Endodermal cell (in vitro differentiated cells): ENCODE results near the gene MOCOS. TPM values are rescaled to one million over a fixed set of nuclear protein-coding genes. Genes with fewer than 3 reads are reported as not detected.
A peak's percentile ranks its signal among the peaks of the same experiment; 100 is the strongest.

ENCODE experiments used
- DNase-seq: peaks from one replicate; pipeline ENCODE4 v3.0.0-alpha.2; 2017
- H3K27ac ChIP-seq: 2 replicates; pipeline ENCODE4 v1.5.1; 2013; ENCODE audit warnings: mild to moderate bottlenecking, low read depth, low read length, moderate library complexity
- H3K27me3 ChIP-seq: 2 replicates; pipeline ENCODE4 v1.6.1; 2013; ENCODE audit warnings: mild to moderate bottlenecking, low read length, moderate library complexity; ENCODE audit not compliant: insufficient read depth, control insufficient read depth, poor library complexity, severe bottlenecking
- H3K36me3 ChIP-seq: 2 replicates; pipeline ENCODE4 v1.7.0; 2013; ENCODE audit warnings: mild to moderate bottlenecking, low read length, moderate library complexity; ENCODE audit not compliant: control insufficient read depth, insufficient read depth
- H3K4me1 ChIP-seq: one replicate; pipeline ENCODE4 v1.7.0; 2013; ENCODE audit warnings: low read length; ENCODE audit not compliant: control insufficient read depth, insufficient read depth
- H3K4me3 ChIP-seq: 2 replicates; pipeline ENCODE4 v1.5.1; 2013; ENCODE audit warnings: mild to moderate bottlenecking, low read length, moderate library complexity
- H3K9ac ChIP-seq: 2 replicates; pipeline ENCODE4 v1.6.1; 2013; ENCODE audit warnings: mild to moderate bottlenecking, low read length, moderate library complexity; ENCODE audit not compliant: poor library complexity, severe bottlenecking; ENCODE audit errors: extremely low read depth
- H3K9me3 ChIP-seq: 2 replicates; pipeline ENCODE4 v1.6.1; 2013; ENCODE audit warnings: mild to moderate bottlenecking, low read length, moderate library complexity; ENCODE audit not compliant: control insufficient read depth
- H3K27ac Mint-ChIP-seq: 2 replicates; pipeline ENCODE4 v1.8.0; 2020; ENCODE audit warnings: mixed read lengths
- H3K27me3 Mint-ChIP-seq: 2 replicates; pipeline ENCODE4 v1.8.0; 2021; ENCODE audit warnings: mild to moderate bottlenecking, mixed read lengths; ENCODE audit not compliant: insufficient read depth
- H3K36me3 Mint-ChIP-seq: 2 replicates; pipeline ENCODE4 v1.8.0; 2020; ENCODE audit warnings: low read depth, mixed read lengths
- H3K4me1 Mint-ChIP-seq: 2 replicates; pipeline ENCODE4 v1.8.0; 2020; ENCODE audit warnings: mixed read lengths
- H3K4me3 Mint-ChIP-seq: 2 replicates; pipeline ENCODE4 v1.8.0; 2020; ENCODE audit warnings: mild to moderate bottlenecking, moderate library complexity, mixed read lengths
- H3K9me3 Mint-ChIP-seq: 2 replicates; pipeline ENCODE4 v1.8.0; 2020; ENCODE audit warnings: mild to moderate bottlenecking, mixed read lengths
- WGBS, 2 experiments: methylation state at CpG; one replicate each; pipeline versions ENCODE4 v1.1.5 to v1.1.7; 2013; ENCODE audit warnings: missing lambda C conversion rate in 2 of 2, mixed read lengths in 1 of 2; ENCODE audit not compliant: insufficient coverage in 1 of 2, insufficient read length in 1 of 2; 5-methylcytosine and 5-hydroxymethylcytosine counted together
- total RNA-seq, 2 donors: library from RNA; stranded (reverse); fragmentation: NEBNext Ultra II Directional in 1 of 2; extraction: Animal tissue kit (Norgen Biotek cat#: 25700) in 1 of 2; gene quantifications; 2 replicates in 1 of 2; 3 replicates in 1 of 2; pipeline ENCODE4 v1.2.1, GENCODE V29; 2021
- TF ChIP-seq, protein P1 (sequence below): fragments of 200-600 bp; sonication (generic); conservative IDR thresholded peaks from 2 replicates; pipeline ENCODE4 v1.5.0; 2021; ENCODE audit warnings: antibody characterized with exemption, mild to moderate bottlenecking

MOCOS gene
- total RNA-seq, 2 donors from 2014 or later = 0.51 to 1.4 TPM

DNA sequence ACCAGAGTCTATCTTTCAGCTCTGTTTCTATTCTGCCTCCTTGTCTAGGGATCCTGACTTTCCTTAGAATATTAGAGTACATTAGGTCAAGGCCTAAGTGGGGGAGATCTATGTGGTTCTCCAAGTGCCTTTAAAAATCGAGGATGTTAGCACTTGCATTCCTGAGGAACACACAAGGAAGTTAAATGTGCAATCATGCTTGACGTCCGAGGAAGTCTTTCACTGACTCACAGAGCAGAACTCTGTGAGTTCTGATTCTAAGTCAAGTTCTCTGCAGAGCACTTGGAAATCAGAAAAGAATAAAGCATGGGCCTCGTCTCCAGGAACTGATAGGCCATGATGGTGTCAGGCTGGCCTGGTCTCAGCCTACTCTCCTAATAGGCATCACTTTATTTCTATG, 127.5 kb downstream of the MOCOS start:
- H3K27ac Mint-ChIP-seq = no peak overlapping the region
- Histone ChIP-seq H3K9me3 (no peaks in the 10 kb centered on the region), H3K27ac (no peak overlapping the region), H3K36me3 (no peaks in the 10 kb centered on the region), H3K27me3 (no peaks in the 10 kb centered on the region), H3K9ac (no peak overlapping the region), H3K4me3 (no peak overlapping the region), H3K4me1 (no peaks in the 10 kb centered on the region)
- H3K9me3 Mint-ChIP-seq = peaks cover 15% of the 10 kb centered on the region
- peaks cover 8% of the 10 kb centered on the region for H3K4me1 Mint-ChIP-seq
- H3K4me3 Mint-ChIP-seq = no peak overlapping the region
- H3K36me3 Mint-ChIP-seq = no peaks in the 10 kb centered on the region
- peak; percentile 17 for DNase-seq
- peaks cover 6% of the 10 kb centered on the region for H3K27me3 Mint-ChIP-seq
- WGBS, 2 experiments = 81 to 87% methylated on average over 4 of the region's 4 CpGs
- TF ChIP-seq, protein P1, sequence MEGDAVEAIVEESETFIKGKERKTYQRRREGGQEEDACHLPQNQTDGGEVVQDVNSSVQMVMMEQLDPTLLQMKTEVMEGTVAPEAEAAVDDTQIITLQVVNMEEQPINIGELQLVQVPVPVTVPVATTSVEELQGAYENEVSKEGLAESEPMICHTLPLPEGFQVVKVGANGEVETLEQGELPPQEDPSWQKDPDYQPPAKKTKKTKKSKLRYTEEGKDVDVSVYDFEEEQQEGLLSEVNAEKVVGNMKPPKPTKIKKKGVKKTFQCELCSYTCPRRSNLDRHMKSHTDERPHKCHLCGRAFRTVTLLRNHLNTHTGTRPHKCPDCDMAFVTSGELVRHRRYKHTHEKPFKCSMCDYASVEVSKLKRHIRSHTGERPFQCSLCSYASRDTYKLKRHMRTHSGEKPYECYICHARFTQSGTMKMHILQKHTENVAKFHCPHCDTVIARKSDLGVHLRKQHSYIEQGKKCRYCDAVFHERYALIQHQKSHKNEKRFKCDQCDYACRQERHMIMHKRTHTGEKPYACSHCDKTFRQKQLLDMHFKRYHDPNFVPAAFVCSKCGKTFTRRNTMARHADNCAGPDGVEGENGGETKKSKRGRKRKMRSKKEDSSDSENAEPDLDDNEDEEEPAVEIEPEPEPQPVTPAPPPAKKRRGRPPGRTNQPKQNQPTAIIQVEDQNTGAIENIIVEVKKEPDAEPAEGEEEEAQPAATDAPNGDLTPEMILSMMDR = no peak

DNA sequence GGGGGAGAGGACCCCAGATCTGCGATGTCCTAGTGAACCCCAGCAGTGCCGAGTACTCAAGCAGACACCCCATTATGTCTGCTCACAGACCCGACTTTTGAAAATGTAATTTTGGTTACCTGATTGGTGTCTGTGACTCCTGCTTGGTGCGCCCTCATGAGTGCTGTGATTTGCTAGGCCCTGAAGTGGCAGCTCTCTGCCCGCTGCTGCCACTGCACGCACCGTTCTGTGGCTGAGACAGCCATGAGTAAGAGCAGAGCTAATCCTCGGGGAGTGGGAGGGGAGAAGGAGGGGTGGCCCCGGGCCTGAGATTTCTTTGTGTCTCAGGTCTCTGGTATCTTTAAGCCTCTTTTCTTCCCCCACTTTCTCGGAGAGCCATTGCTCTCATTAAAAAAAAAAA, 128.4 kb downstream of the MOCOS start:
- Histone ChIP-seq H3K9me3 (no peaks in the 10 kb centered on the region), H3K4me3 (no peak overlapping the region), H3K4me1 (no peaks in the 10 kb centered on the region), H3K9ac (no peak overlapping the region), H3K36me3 (no peaks in the 10 kb centered on the region), H3K27ac (no peak overlapping the region), H3K27me3 (no peaks in the 10 kb centered on the region)
- peaks cover 6% of the 10 kb centered on the region for H3K4me1 Mint-ChIP-seq
- TF ChIP-seq, protein P1 = no peak
- no peak overlapping the region for H3K4me3 Mint-ChIP-seq
- 85 to 100% methylated on average over 2 to 10 of the region's 10 CpGs for WGBS, 2 experiments
- H3K27ac Mint-ChIP-seq = no peak overlapping the region
- DNase-seq = peak; percentile 35
- H3K27me3 Mint-ChIP-seq = peaks cover 6% of the 10 kb centered on the region
- no peaks in the 10 kb centered on the region for H3K36me3 Mint-ChIP-seq
- peaks cover 15% of the 10 kb centered on the region for H3K9me3 Mint-ChIP-seq

DNA sequence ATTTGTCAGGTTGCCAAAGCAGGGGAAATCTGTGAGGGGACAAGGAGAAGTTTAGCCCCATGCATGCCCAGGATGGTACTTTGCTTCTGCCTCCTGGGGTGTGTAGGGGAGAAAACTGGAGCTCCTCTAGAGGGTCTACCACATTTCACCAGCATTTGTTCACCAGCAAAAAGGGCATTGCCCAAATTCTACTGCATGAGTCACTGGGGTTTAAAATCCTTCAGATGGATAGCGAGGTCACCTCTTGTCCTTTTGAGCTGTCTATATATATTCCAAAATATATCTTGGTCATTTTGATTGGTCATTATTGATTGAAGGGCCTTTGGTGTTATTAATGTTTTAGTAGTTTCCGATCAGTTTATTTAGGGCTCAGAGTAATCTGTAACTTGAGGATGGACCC, 128.9 kb downstream of the MOCOS start:
- no peak overlapping the region for H3K27ac ChIP-seq
- H3K4me3 ChIP-seq = no peak overlapping the region
- H3K36me3 Mint-ChIP-seq = no peaks in the 10 kb centered on the region
- no peak overlapping the region for H3K9ac ChIP-seq
- peak; percentile 13 for DNase-seq
- no peaks in the 10 kb centered on the region for H3K4me1 ChIP-seq
- no peak overlapping the region for H3K27ac Mint-ChIP-seq
- WGBS, 2 experiments = 98% methylated on average over 2 of the region's 2 CpGs; no CpG with 5 or more reads in 1 of the 2 experiments
- peaks cover 3% of the 10 kb centered on the region for H3K4me1 Mint-ChIP-seq
- no peaks in the 10 kb centered on the region for H3K9me3 ChIP-seq
- H3K4me3 Mint-ChIP-seq = no peak overlapping the region
- no peaks in the 10 kb centered on the region for H3K36me3 ChIP-seq
- H3K27me3 ChIP-seq = no peaks in the 10 kb centered on the region
- TF ChIP-seq, protein P1 = no peak
- peaks cover 15% of the 10 kb centered on the region for H3K9me3 Mint-ChIP-seq
- H3K27me3 Mint-ChIP-seq = peaks cover 10% of the 10 kb centered on the region

Other genes starting within 250 kb of the MOCOS start
- gene RPRD1A, start 119.9 kb upstream of the MOCOS start, total RNA-seq = 10 to 100 TPM; 90.5 to 97.7 TPM
- 10 to 100 TPM; 25.7 to 34.1 TPM for gene SLC39A6, start 58.2 kb upstream of the MOCOS start, total RNA-seq
- 100 to 1,000 TPM; 125 to 129 TPM for gene ELP2, start 57.6 kb upstream of the MOCOS start, total RNA-seq
- 1 to 10 TPM; 2.8 to 3.1 TPM for gene FHOD3, start 110.2 kb downstream of the MOCOS start, total RNA-seq